Neutrophil (primary cell): ENCODE data around the gene CLASP1.
"Not testable (repeated sequence)": the region's sequence is repeated elsewhere in the genome, so short reads cannot be mapped to it uniquely, and the experiment has no call there.

Experiments used
- H3K27ac ChIP-seq: fragments of 200-600 bp; sonication (generic); 2 replicates; pipeline ENCODE4 v1.5.1; 2016; ENCODE audit warnings: mild to moderate bottlenecking, moderate library complexity
- H3K27me3 ChIP-seq: fragments of 200-600 bp; sonication (generic); 2 replicates; pipeline ENCODE4 v1.6.0; 2016; ENCODE audit warnings: mild to moderate bottlenecking
- H3K36me3 ChIP-seq: fragments of 200-600 bp; sonication (generic); 2 replicates; pipeline ENCODE4 v1.5.1; 2017
- H3K4me1 ChIP-seq, 2 experiments: fragments of 200-600 bp in 1 of 2; sonication (generic) in 1 of 2; 1 replicate in 1 of 2; 2 replicates in 1 of 2; pipeline versions ENCODE4 v1.5.1 to v1.6.1; 2013 to 2016; ENCODE audit warnings: low read depth in 1 of 2, low read length in 1 of 2, mild to moderate bottlenecking in 1 of 2, moderate library complexity in 1 of 2; ENCODE audit not compliant: control insufficient read depth in 1 of 2, insufficient read depth in 1 of 2
- H3K4me3 ChIP-seq, 2 experiments: fragments of 200-600 bp in 1 of 2; sonication (generic) in 1 of 2; 1 replicate in 1 of 2; 2 replicates in 1 of 2; pipeline ENCODE4 v1.5.1; 2013 to 2016; ENCODE audit warnings: low read depth in 1 of 2, low read length in 1 of 2, mild to moderate bottlenecking in 1 of 2, moderate library complexity in 1 of 2
- H3K9me3 ChIP-seq: fragments of 200-600 bp; sonication (generic); 2 replicates; pipeline ENCODE4 v1.5.1; 2016
- TF ChIP-seq, protein P1 (sequence below): fragments of 200-600 bp; sonication (generic); IDR thresholded peaks from 2 replicates; pipeline ENCODE4 v1.5.1; 2016; ENCODE audit warnings: antibody characterized with exemption

Gene CLASP1

DNA sequence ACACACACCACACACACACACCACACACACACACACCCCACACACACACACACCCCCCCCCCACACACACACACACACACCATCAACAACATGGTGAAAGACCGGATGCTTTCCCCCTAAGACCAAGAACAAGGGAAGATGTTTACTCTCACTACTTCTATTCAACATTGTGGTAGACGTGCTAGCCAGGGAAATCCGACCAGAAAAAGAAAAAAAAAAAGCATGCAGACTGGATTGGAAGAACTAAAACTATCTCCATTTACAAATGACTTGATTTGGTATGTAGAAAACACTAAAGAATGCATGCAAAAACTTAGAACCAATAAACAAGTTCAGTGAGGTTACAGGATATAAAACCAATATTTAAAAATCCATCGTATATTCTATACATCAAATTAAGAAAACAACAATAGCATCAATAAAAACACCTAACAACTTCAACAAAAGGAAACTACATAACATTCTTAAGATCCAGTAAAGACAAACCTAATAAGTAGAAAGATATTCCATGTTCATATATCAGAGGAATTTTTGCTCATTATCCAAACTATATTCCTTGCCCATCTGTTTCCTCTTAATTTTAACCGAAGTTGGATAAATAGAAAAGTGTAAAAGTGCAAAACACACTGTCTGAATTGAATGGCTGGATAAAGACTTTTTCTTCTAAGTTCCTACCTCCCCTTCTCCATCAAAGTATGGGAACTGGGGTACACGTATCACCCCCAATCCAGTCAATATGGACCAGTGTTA lies 170.1 kb downstream of the CLASP1 start:
- H3K9me3 ChIP-seq, result no peaks in the 10 kb centered on the region
- H3K4me1 ChIP-seq, result no peaks in the 10 kb centered on the region
- no peaks in the 10 kb centered on the region for H3K27me3 ChIP-seq
- peaks cover 20% of the 10 kb centered on the region for H3K36me3 ChIP-seq
- TF ChIP-seq, protein P1, sequence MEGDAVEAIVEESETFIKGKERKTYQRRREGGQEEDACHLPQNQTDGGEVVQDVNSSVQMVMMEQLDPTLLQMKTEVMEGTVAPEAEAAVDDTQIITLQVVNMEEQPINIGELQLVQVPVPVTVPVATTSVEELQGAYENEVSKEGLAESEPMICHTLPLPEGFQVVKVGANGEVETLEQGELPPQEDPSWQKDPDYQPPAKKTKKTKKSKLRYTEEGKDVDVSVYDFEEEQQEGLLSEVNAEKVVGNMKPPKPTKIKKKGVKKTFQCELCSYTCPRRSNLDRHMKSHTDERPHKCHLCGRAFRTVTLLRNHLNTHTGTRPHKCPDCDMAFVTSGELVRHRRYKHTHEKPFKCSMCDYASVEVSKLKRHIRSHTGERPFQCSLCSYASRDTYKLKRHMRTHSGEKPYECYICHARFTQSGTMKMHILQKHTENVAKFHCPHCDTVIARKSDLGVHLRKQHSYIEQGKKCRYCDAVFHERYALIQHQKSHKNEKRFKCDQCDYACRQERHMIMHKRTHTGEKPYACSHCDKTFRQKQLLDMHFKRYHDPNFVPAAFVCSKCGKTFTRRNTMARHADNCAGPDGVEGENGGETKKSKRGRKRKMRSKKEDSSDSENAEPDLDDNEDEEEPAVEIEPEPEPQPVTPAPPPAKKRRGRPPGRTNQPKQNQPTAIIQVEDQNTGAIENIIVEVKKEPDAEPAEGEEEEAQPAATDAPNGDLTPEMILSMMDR, result no peak
- no peak overlapping the region for H3K4me3 ChIP-seq
- H3K27ac ChIP-seq, result no peak overlapping the region

DNA sequence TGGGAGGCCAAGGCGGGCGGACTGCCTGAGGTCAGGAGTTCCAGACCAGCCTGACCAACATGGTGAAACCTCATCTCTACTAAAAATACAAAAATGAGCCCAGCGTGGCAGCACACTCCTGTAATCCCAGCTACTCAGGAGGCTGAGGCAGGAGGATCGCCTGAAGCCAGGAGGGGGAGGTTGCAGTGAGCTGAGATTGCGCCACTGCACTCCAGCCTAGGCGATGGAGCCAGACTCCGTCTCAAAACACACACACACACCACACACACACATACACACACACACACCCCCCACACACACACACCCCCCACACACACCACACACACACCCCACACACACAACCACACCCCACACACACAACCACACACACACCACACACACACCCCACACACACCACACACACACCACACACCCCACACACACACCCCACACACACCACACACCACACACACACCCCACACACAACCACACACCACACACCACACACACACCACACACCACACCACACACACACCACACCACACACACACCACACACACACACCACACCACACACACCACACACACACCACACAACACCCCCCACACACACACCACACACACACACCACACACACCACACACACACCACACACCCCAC lies 170.8 kb downstream of the CLASP1 start:
- H3K9me3 ChIP-seq, H3K27me3 ChIP-seq, H3K4me3 ChIP-seq, H3K27ac ChIP-seq, H3K4me1 ChIP-seq: not testable (repeated sequence)
- H3K36me3 ChIP-seq, result peaks cover 20% of the 10 kb centered on the region

DNA sequence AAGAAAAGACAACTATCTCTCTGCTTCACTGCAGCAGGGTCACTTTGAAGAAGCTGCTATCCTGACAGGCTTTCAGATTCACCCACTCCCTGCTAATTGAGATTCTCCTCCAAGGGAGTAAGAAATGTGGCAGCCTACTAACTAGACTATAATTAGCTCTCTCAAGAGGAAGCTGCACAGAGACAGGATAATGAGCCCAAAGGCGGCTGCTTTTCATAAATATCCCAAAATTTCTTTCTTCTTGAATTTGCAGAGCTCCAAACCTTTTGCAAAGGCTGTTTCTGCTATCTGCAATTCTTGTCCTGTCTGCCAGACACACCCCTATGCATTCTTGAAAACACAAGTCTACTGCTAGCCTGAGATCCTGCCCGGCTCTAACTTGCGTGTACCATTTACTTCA lies 172.6 kb downstream of the CLASP1 start:
- H3K9me3 ChIP-seq, result no peaks in the 10 kb centered on the region
- no peaks in the 10 kb centered on the region for H3K27me3 ChIP-seq
- H3K4me1 ChIP-seq, result no peaks in the 10 kb centered on the region
- H3K27ac ChIP-seq, result no peak overlapping the region
- TF ChIP-seq, protein P1, result no peak
- no peak overlapping the region for H3K4me3 ChIP-seq
- peaks cover 9% of the 10 kb centered on the region for H3K36me3 ChIP-seq

DNA sequence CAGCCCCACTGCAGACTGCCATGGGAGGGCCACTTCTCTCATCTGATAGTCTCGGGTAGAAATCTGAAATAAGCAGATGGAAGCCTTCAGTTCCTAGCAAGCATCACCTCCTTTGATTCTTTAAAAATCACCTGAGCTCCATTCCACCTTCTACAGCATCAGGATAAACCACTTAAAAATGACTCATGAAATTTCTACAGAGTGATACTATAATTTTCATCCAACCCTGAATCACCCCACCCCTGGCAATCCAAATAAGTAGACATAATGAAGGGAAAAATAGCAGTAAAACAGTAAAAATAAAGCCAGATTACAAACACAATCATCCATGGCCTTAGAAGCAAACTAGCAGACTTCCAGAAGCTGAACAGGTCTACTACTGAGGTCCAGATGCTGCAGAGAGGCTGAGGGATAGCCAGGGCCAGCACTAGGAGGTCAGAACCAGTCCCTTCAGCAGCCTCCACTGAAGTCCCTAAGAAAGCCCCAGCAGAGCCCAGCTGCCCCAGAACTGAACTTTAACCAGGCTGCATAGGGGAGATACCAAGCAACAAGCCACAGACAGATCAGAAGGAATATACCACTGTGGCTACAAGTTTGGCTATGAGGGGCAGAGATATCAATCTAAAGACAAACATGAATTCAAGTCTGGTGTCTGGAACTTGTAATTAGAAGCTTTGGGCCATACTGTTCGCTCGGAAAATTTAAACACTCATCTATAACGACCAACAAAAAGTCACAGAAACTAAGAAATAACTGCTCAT lies 173.3 kb downstream of the CLASP1 start:
- H3K27ac ChIP-seq, result no peak overlapping the region
- TF ChIP-seq, protein P1, result no peak
- no peaks in the 10 kb centered on the region for H3K9me3 ChIP-seq
- no peak overlapping the region for H3K4me3 ChIP-seq
- no peaks in the 10 kb centered on the region for H3K4me1 ChIP-seq
- H3K36me3 ChIP-seq, result peaks cover 5% of the 10 kb centered on the region
- H3K27me3 ChIP-seq, result no peaks in the 10 kb centered on the region

DNA sequence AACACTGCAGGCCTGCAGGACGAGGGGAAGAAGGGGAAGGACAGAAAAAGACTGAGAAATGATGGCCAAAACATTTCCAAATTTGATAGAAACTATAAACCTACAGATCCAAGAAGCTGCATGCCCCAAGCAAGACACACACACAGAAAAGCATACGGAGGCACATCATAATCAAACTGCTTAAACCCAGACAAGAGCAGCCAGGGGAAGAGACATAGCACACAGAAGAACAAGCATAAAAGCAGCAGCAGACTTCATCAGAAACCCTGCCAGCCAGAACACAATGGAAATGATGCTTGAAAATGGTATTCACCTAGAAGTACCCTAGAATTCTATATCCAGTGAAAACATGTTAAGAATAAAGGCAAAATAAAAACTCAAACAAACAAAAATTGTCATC lies 175.8 kb downstream of the CLASP1 start:
- Histone ChIP-seq H3K27ac (no peak overlapping the region), H3K4me3 (no peak overlapping the region), H3K36me3 (peaks cover 18% of the 10 kb centered on the region), H3K9me3 (no peaks in the 10 kb centered on the region), H3K27me3 (no peaks in the 10 kb centered on the region), H3K4me1 (no peaks in the 10 kb centered on the region)
- TF ChIP-seq, protein P1, result no peak
